ENCODE data around the gene MYL9.

- TF ChIP-seq POLR2A (IDR thresholded peaks at IDR 0.05; ENCODE audit: low read depth, low read length) (no peak), POLR2AphosphoS5 (IDR thresholded peaks at IDR 0.05; ENCODE audit: low read depth, low read length) (no peak), TAF1 (IDR thresholded peaks at IDR 0.05; ENCODE audit: borderline replicate concordance, low read depth, low read length) (no peak)
These were observed 46.2 kb downstream of the MYL9 start for GRCh38 chr20:36587388-36588070.

Data from GM12892 (cell line).